Measurements from ENCODE around the gene PACSIN3. TPM values are rescaled to one million over a fixed set of nuclear protein-coding genes. Genes with fewer than 3 reads are reported as not detected.

The PACSIN3 gene
- 34.8 and 41.2 TPM in 2 replicates for total RNA-seq

GRCh38 chr11:47186076-47186699 is at the start of gene PACSIN3:
TSS of gene PACSIN3 (minus strand) at chr11:47186434. CDS start at chr11:47182727, 3,707 bp downstream.

GRCh38 chr11:47176328-47177228 is 9.7 kb downstream of the PACSIN3 start, which contains the start of gene ARFGAP2:
TSS of gene ARFGAP2 (minus strand) at chr11:47176879. CDS start at chr11:47176853, 26 bp downstream.

Other genes with a start within 250 kb of the PACSIN3 start
- 29.8 and 32.3 TPM in 2 replicates for gene CSTPP1, start 249.7 kb downstream of the PACSIN3 start, total RNA-seq
- 105 and 110 TPM in 2 replicates for gene ARFGAP2, start 9.6 kb downstream of the PACSIN3 start, total RNA-seq
- 37.7 and 42.7 TPM in 2 replicates for gene DDB2, start 28.5 kb upstream of the PACSIN3 start, total RNA-seq
- gene ACP2, start 62.4 kb upstream of the PACSIN3 start, total RNA-seq: 40.1 and 44.9 TPM in 2 replicates
- 31.4 and 34.0 TPM in 2 replicates for gene NR1H3, start 71.6 kb upstream of the PACSIN3 start, total RNA-seq
- gene MADD, start 83.7 kb upstream of the PACSIN3 start, total RNA-seq: 13.3 and 16.6 TPM in 2 replicates
- gene MYBPC3, start 166.3 kb upstream of the PACSIN3 start, total RNA-seq: not detected in 2 replicates
- gene SPI1, start 192.1 kb upstream of the PACSIN3 start, total RNA-seq: not detected in 2 replicates
- gene SLC39A13, start 222.2 kb upstream of the PACSIN3 start, total RNA-seq: 118 and 120 TPM in 2 replicates
- 227 and 241 TPM in 2 replicates for gene PSMC3, start 240.0 kb upstream of the PACSIN3 start, total RNA-seq